HepG2 (cell line): ENCODE data around the gene GFPT2. TPM values are rescaled to one million over a fixed set of nuclear protein-coding genes. Genes with fewer than 3 reads are reported as not detected.

ENCODE experiments used
- ATAC-seq: fragments of 200-7000 bp; cut with Tn5 transposase; 3 replicates; pipeline ENCODE4 v1.9.1; 2020; ENCODE audit warnings: mild to moderate bottlenecking, moderate library complexity
- BruUV-seq: library from RNA; stranded (reverse); fragments of 400-500 nt; replicated peaks from 2 replicates; lab custom pipeline; 2021; lab: Mats Ljungman, UMichigan
- CTCF ChIA-PET: fragments of 300-600 bp; formaldehyde crosslinking; extraction: SDS; loops from one replicate; lab custom pipeline; 2021; ENCODE audit warnings: low total read pairs, inconsistent platforms, low intra/inter-chr PET ratio; lab: Yijun Ruan, JAX
- POLR2A ChIA-PET: fragments of 350-600 bp; sonication (Branson Sonifier 250); formaldehyde crosslinking; loops from one replicate; lab custom pipeline; 2020; ENCODE audit warnings: antibody characterized with exemption, inconsistent platforms; lab: Yijun Ruan, JAX
- DNase-seq: peaks from one replicate; pipeline ENCODE4 v3.0.0-alpha.2; 2015; ENCODE audit warnings: low spot score
- FAIRE-seq: peaks from 3 replicates; lab custom pipeline; 2011; peaks lifted over from hg19 to GRCh38; lab: Jason Lieb, UNC
- H2AFZ ChIP-seq: one replicate; pipeline ENCODE4 v1.6.1; 2011; ENCODE audit warnings: low read length, inconsistent platforms
- H3K27ac ChIP-seq: fragments of 300-600 bp; 3 replicates; pipeline ENCODE4 v1.8.0; 2011; ENCODE audit warnings: mixed run types, mild to moderate bottlenecking, mixed read lengths, low read length, inconsistent platforms; ENCODE audit not compliant: insufficient read depth; ENCODE audit errors: extremely low read length
- H3K27me3 ChIP-seq, 2 experiments: fragments of 200-600 bp in 1 of 2; 2 replicates in 1 of 2; 3 replicates in 1 of 2; pipeline versions ENCODE4 v1.6.0 to v1.8.0; 2011; ENCODE audit warnings: low read length in 2 of 2, mild to moderate bottlenecking in 2 of 2, moderate library complexity in 2 of 2, inconsistent platforms in 1 of 2; ENCODE audit not compliant: insufficient read depth in 2 of 2, control insufficient read depth in 1 of 2
- H3K36me3 ChIP-seq, 2 experiments: fragments of 200-600 bp in 1 of 2; replicated peaks in 1 of 2; 2 replicates in 1 of 2; 3 replicates in 1 of 2; pipeline versions ENCODE4 v1.5.1 to v1.8.0; 2011; ENCODE audit warnings: low read length in 2 of 2, inconsistent platforms in 1 of 2; ENCODE audit not compliant: insufficient read depth in 2 of 2, control insufficient read depth in 1 of 2
- H3K4me1 ChIP-seq: 2 replicates; pipeline ENCODE4 v1.5.1; 2012; ENCODE audit warnings: low read length, inconsistent platforms; ENCODE audit not compliant: insufficient read depth
- H3K4me2 ChIP-seq: 2 replicates; pipeline ENCODE4 v1.6.0; 2011; ENCODE audit warnings: low read depth, low read length, inconsistent platforms
- H3K4me3 ChIP-seq, 3 experiments: fragments of 200-600 bp in 1 of 3; sonication (generic), shearing (Covaris generic) in 1 of 3; replicated peaks in 1 of 3; 2 replicates each; pipeline ENCODE4 v1.5.1; 2011 to 2016; ENCODE audit warnings: low read length in 3 of 3, inconsistent platforms in 2 of 3, low read depth in 2 of 3, mild to moderate bottlenecking in 2 of 3, control low read depth in 1 of 3, mixed read lengths in 1 of 3; ENCODE audit not compliant: insufficient read depth in 1 of 3
- H3K79me2 ChIP-seq: one replicate; pipeline ENCODE4 v1.6.1; 2011; ENCODE audit warnings: low read length, inconsistent platforms; ENCODE audit not compliant: insufficient read depth
- H3K9ac ChIP-seq: 2 replicates; pipeline ENCODE4 v1.6.0; 2011; ENCODE audit warnings: mild to moderate bottlenecking, low read depth, low read length, inconsistent platforms; ENCODE audit not compliant: insufficient read depth
- H3K9me3 ChIP-seq: 2 replicates; pipeline ENCODE4 v1.5.1; 2012; ENCODE audit warnings: mild to moderate bottlenecking, low read length
- H4K20me1 ChIP-seq: 2 replicates; pipeline ENCODE4 v1.6.0; 2011; ENCODE audit warnings: inconsistent platforms, mild to moderate bottlenecking, low read length, moderate library complexity; ENCODE audit not compliant: insufficient read depth
- ATAD3A ChIP-seq: sonication (generic); formaldehyde crosslinking; IDR thresholded peaks from 2 replicates; pipeline ENCODE4 v1.4.0; 2020; ENCODE audit warnings: missing genetic modification reagents
- KDM5B ChIP-seq: sonication (generic); formaldehyde crosslinking; IDR thresholded peaks from 2 replicates; pipeline ENCODE4 v1.4.0; 2020; ENCODE audit warnings: missing genetic modification reagents, mild to moderate bottlenecking, borderline replicate concordance
- MAZ ChIP-seq, 2 experiments: sonication (generic) in 1 of 2; formaldehyde crosslinking in 1 of 2; IDR thresholded peaks; 2 replicates each; pipeline versions ENCODE4 v1.5.0 to v1.6.1; 2012 to 2020; ENCODE audit warnings: low read depth in 2 of 2, mild to moderate bottlenecking in 2 of 2, borderline replicate concordance in 1 of 2, improper control_type of control experiment in 1 of 2, low read length in 1 of 2, missing genetic modification reagents in 1 of 2, moderate library complexity in 1 of 2
- NR0B2 ChIP-seq: sonication (generic); formaldehyde crosslinking; IDR thresholded peaks from 2 replicates; pipeline ENCODE4 v1.4.0; 2020; ENCODE audit warnings: mild to moderate bottlenecking, missing genetic modification reagents
- PHF5A ChIP-seq: IDR thresholded peaks from one replicate; pipeline ENCODE4 v1.6.1; 2018; ENCODE audit warnings: low read depth, missing genetic modification reagents; ENCODE audit not compliant: unreplicated experiment
- RAD21 ChIP-seq: fragments of 450-650 bp; formaldehyde crosslinking; IDR thresholded peaks from 2 replicates; pipeline ENCODE4 v1.5.0; 2020; ENCODE audit warnings: mild to moderate bottlenecking
- RFX5 ChIP-seq: IDR thresholded peaks from 2 replicates; pipeline ENCODE4 v1.6.1; 2011; ENCODE audit warnings: low read depth, low read length, improper control_type of control experiment
- TCF7L2 ChIP-seq: IDR thresholded peaks from 2 replicates; pipeline ENCODE4 v1.6.1; 2011; ENCODE audit warnings: mild to moderate bottlenecking, low read depth, low read length, moderate library complexity
- TFDP2 ChIP-seq: sonication (generic); formaldehyde crosslinking; IDR thresholded peaks from 2 replicates; pipeline ENCODE4 v1.4.0; 2020; ENCODE audit warnings: missing genetic modification reagents
- ZBTB42 ChIP-seq: sonication (generic); formaldehyde crosslinking; IDR thresholded peaks from 2 replicates; pipeline ENCODE4 v1.5.0; 2020; ENCODE audit warnings: mild to moderate bottlenecking, missing genetic modification reagents
- ZNF121 ChIP-seq: sonication (generic); formaldehyde crosslinking; IDR thresholded peaks from 2 replicates; pipeline ENCODE4 v1.5.0; 2020; ENCODE audit warnings: mild to moderate bottlenecking, missing genetic modification reagents
- ZNF264 ChIP-seq: sonication (generic); formaldehyde crosslinking; IDR thresholded peaks from 2 replicates; pipeline ENCODE4 v1.4.0; 2020; ENCODE audit warnings: missing genetic modification reagents
- ZNF335 ChIP-seq: sonication (generic); formaldehyde crosslinking; IDR thresholded peaks from 2 replicates; pipeline ENCODE4 v1.4.0; 2020; ENCODE audit warnings: missing genetic modification reagents
- ZNF451 ChIP-seq: sonication (generic); formaldehyde crosslinking; IDR thresholded peaks from 2 replicates; pipeline ENCODE4 v1.5.0; 2020; ENCODE audit warnings: mild to moderate bottlenecking, missing genetic modification reagents
- ZNF619 ChIP-seq: sonication (generic); formaldehyde crosslinking; IDR thresholded peaks from 2 replicates; pipeline ENCODE4 v1.4.0; 2020; ENCODE audit warnings: mild to moderate bottlenecking, missing genetic modification reagents
- ZNF670 ChIP-seq: sonication (generic); formaldehyde crosslinking; IDR thresholded peaks from 2 replicates; pipeline ENCODE4 v1.8.0; 2022; ENCODE audit warnings: mild to moderate bottlenecking, missing genetic modification reagents, borderline replicate concordance
- ZNF720 ChIP-seq: sonication (generic); formaldehyde crosslinking; IDR thresholded peaks from 2 replicates; pipeline ENCODE4 v1.4.0; 2020; ENCODE audit warnings: missing genetic modification reagents
- ZNF75D ChIP-seq: sonication (generic); formaldehyde crosslinking; IDR thresholded peaks from 2 replicates; pipeline ENCODE4 v1.8.1; 2023; ENCODE audit warnings: missing genetic modification reagents, mild to moderate bottlenecking, borderline replicate concordance
- ZNF777 ChIP-seq: sonication (generic); formaldehyde crosslinking; IDR thresholded peaks from 2 replicates; pipeline ENCODE4 v1.4.0; 2020; ENCODE audit warnings: missing genetic modification reagents
- ZNF788 ChIP-seq: sonication (generic); formaldehyde crosslinking; IDR thresholded peaks from 2 replicates; pipeline ENCODE4 v1.5.0; 2020; ENCODE audit warnings: mild to moderate bottlenecking, missing genetic modification reagents, borderline replicate concordance
- WGBS: methylation state at CpG from one replicate; pipeline ENCODE4 v1.1.6; 2017; ENCODE audit warnings: low lambda C conversion rate; 5-methylcytosine and 5-hydroxymethylcytosine counted together
- in situ Hi-C: cut with HindIII; loops from 2 replicates; pipeline ENCODE4 v1.10.0; 2017; ENCODE audit warnings: low pct_unique_long_range_greater_than_20kb; ENCODE audit not compliant: extremely low pct_ligation_motif_present
- intact Hi-C: fragments of 100-400 bp; cut with micrococcal nuclease; formaldehyde crosslinking; loops from one replicate; pipeline ENCODE4 v1.10.0; 2022; ENCODE audit not compliant: unreplicated experiment
- polyA plus RNA-seq, 8 experiments: library from polyadenylated mRNA; depleted of rRNA in 3 of 8; stranded (reverse) in 7 of 8; unstranded in 1 of 8; fragments of >200 nt; fragmentation: Illumina TruSeq in 4 of 8; extraction: Trizol in 4 of 8; gene quantifications; 2 replicates each; pipeline versions ENCODE4 v1.2.1 to v1.2.3, GENCODE V29; 2011 to 2016; ENCODE audit warnings: low read depth in 4 of 8, missing spikeins in 1 of 8, mixed read lengths in 1 of 8; ENCODE audit not compliant: insufficient read depth in 1 of 8
- total RNA-seq, 5 experiments: library from RNA; depleted of rRNA; stranded (reverse); fragments of >200 nt; fragmentation: Illumina TruSeq; extraction: Trizol; gene quantifications; 2 replicates each; pipeline ENCODE4 v1.2.3, GENCODE V29; 2016; ENCODE audit warnings: low read depth in 1 of 5
- TF ChIP-seq, protein P1 (sequence below): IDR thresholded peaks from 2 replicates; pipeline ENCODE4 v1.6.1; 2016; ENCODE audit warnings: missing genetic modification reagents, missing compliant biosample characterization

Gene GFPT2
- total and polyA plus RNA-seq, 2 of the 13 experiments (the other 11 are each of a cell fraction or from before 2014, with no cell fraction given): 0.18 TPM

GRCh38 chr5:180341595-180341994 lies 11.5 kb downstream of the GFPT2 start:
- peaks cover 3 to 44% of the 10 kb centered on the region in 2 experiments; a peak in 3 of 5 replicates for H3K27me3 ChIP-seq
- ChIA-PET CTCF (no interaction called here), POLR2A (no interaction called here)
- H3K9ac ChIP-seq: no peak overlapping the region
- WGBS: 45% methylated on average over 8 of the region's 8 CpGs
- ATAC-seq: no peak
- no peak overlapping the region for H3K27ac ChIP-seq
- H3K4me3 ChIP-seq: no peak overlapping the region
- no peak for FAIRE-seq
- H3K79me2 ChIP-seq: no peaks in the 10 kb centered on the region
- no peak for TF ChIP-seq ZNF670
- no peak for TF ChIP-seq ZNF720 (CRISPR knock-in tag)
- TF ChIP-seq RFX5: no peak
- TF ChIP-seq ZNF264 (CRISPR knock-in tag): no peak
- TF ChIP-seq PHF5A (CRISPR knock-in tag): no peak
- no peak for TF ChIP-seq TFDP2
- no peak for TF ChIP-seq TCF7L2
- no peak for TF ChIP-seq ZNF121 (CRISPR knock-in tag)
- TF ChIP-seq ZNF75D: no peak
- TF ChIP-seq ZNF451: no peak
- intact Hi-C loops (no loop called here), in situ Hi-C loops (no loop called here)
- H2AFZ ChIP-seq: no peak overlapping the region
- no peak overlapping the region for H3K4me2 ChIP-seq
- no peaks in the 10 kb centered on the region for H3K36me3 ChIP-seq
- no peaks in the 10 kb centered on the region for H3K4me1 ChIP-seq
- no peaks in the 10 kb centered on the region for H4K20me1 ChIP-seq
- no TSS peak for BruUV-seq
- H3K9me3 ChIP-seq: no peaks in the 10 kb centered on the region
- no peak for DNase-seq

DNA sequence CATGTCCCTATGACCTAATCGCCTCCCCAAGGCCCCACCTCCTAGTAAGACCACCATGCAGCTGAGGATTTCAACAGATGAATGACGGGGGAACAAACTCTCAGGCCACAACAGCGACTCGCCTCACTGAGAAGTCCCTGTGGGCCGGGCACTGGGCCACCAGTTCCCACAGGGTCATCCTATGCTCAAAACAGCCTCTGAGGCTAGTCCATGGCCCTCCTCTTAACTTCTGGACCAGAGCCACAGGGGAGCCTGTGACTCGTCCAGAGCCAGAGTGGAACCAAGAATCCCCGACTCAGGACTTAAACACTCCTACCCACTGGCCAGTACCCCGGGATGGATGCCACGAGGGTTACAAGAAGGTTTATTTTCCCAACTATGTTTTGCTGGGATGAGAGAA lies 12.3 kb downstream of the GFPT2 start:
- in situ Hi-C loops: no loop called here
- TF ChIP-seq KDM5B (CRISPR knock-in tag) (no peak), ZNF335 (CRISPR knock-in tag) (no peak), RAD21 (CRISPR knock-in tag) (no peak), ATAD3A (CRISPR knock-in tag) (no peak), ZNF619 (CRISPR knock-in tag) (no peak), ZNF788 (no peak), MAZ (IDR thresholded peaks at IDR 0.05; ENCODE audit: borderline replicate concordance, low read depth, low read length) (no peak), MAZ (CRISPR knock-in tag; IDR thresholded peaks at IDR 0.05; ENCODE audit: low read depth) (no peak), NR0B2 (CRISPR knock-in tag) (no peak), ZBTB42 (CRISPR knock-in tag) (no peak), ZNF777 (CRISPR knock-in tag) (no peak)
- TF ChIP-seq, protein P1, sequence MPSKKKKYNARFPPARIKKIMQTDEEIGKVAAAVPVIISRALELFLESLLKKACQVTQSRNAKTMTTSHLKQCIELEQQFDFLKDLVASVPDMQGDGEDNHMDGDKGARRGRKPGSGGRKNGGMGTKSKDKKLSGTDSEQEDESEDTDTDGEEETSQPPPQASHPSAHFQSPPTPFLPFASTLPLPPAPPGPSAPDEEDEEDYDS (CRISPR knock-in tag): no peak

More for the DNA sequence above, 12.3 kb downstream of the GFPT2 start:
- Histone ChIP-seq H3K4me2 (no peak overlapping the region), H3K4me1 (no peaks in the 10 kb centered on the region), H3K27ac (no peak overlapping the region), H3K9ac (no peak overlapping the region), H3K4me3 (no peak overlapping the region), H2AFZ (no peak overlapping the region), H3K79me2 (no peaks in the 10 kb centered on the region), H3K36me3 (no peaks in the 10 kb centered on the region), H4K20me1 (no peaks in the 10 kb centered on the region), H3K27me3 (peaks cover 0 to 44% of the 10 kb centered on the region in 2 experiments; a peak in 3 of 5 replicates), H3K9me3 (no peaks in the 10 kb centered on the region)
- intact Hi-C loops: no loop called here
- POLR2A ChIA-PET: no interaction called here
- ATAC-seq: no peak
- no peak for DNase-seq
- WGBS: 35% methylated on average over 7 of the region's 9 CpGs
- BruUV-seq: no TSS peak
- no peak for FAIRE-seq
- CTCF ChIA-PET: no interaction called here
